Stimulated activated naive CD8-positive, alpha-beta T cell treated with anti-CD3 and anti-CD28 coated beads, Interleukin-15, Interleukin-2, amounts not matched to agents 100 U/mL and 50 U/mL, for 24 hours (primary cell): Measurements from ENCODE around the gene HTR6.
"Not testable (repeated sequence)": the region's sequence is repeated elsewhere in the genome, so short reads cannot be mapped to it uniquely, and the experiment has no call there.

Experiments
- ATAC-seq: fragments of 150-1000 bp; cut with Tn5 transposase; one replicate; pipeline ENCODE4 v1.10.0; 2021
- DNase-seq: peaks from one replicate; pipeline ENCODE4 v3.0.0; 2021

Gene HTR6

DNA sequence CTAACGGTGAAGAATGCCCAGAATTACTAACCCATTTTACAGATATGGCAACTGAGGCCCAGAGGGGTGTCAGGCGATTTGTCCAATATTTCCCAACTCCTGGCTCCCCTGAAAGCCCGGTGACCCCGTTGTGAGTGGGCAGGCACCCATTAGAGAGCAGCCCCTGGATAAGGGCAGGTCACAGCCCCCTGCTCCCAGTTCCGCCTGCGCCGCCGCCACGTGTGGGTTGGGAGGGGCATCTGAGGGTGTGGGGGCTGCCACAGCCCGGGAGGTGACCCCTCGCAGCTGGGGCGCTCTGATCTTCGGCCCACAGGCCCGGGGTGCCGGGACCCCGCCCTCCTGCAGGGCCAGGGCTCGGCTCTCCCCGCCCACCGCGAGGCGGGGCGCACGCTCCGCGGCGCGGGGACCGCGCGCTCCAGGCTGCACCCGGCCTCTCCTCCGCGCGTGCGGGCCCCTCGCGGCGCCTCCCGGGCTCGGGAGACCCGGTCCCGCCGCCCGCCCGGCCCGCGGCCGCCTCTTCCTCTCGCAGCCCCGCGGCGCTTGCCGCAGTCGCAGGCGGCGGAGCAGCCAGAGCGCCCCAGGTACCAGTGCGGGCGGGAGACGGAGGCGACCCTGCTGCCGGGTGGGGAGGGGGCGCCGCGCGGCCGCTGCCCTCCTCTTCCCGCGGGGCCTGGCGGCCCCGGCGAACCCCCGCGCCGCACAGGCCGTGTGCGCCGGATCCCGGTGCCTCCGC is at the start of gene HTR6:
TSS of gene HTR6 (plus strand) at position 423 of the 733 bp plus-strand sequence. CDS start 879 bp downstream, outside the sequence.
- ATAC-seq (peak; percentile 29), DNase-seq (peak; percentile 34)

- DNase-seq = no peak
Measured at GRCh38 chr1:19615438-19615837, 49.2 kb upstream of the HTR6 start.

GRCh38 chr1:19616489-19616888 is 48.2 kb upstream of the HTR6 start:
- no peak for DNase-seq
- ATAC-seq = peak; percentile 19

More at GRCh38 chr1:19615438-19615837, 49.2 kb upstream of the HTR6 start:
- no peak for ATAC-seq

DNA sequence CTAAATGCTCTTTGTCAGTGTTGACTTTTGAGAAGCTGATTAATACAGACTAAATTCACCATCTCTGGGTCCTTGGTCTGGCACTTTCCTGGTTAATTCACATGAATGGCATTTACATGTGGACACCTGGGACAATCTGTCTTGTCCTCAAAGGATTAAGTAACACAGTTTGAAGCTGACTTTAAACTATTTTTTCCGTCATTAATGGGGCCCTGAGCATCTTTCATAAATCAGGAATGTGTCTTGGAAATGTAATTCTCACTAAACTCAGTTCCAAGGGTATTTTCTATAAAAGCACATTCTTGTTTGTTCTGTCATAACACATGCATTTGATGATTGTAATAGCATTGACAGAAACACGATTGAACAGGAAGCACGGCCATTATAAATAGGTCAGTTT is 47.3 kb upstream of the HTR6 start:
- ATAC-seq = no peak
- DNase-seq = no peak

DNA sequence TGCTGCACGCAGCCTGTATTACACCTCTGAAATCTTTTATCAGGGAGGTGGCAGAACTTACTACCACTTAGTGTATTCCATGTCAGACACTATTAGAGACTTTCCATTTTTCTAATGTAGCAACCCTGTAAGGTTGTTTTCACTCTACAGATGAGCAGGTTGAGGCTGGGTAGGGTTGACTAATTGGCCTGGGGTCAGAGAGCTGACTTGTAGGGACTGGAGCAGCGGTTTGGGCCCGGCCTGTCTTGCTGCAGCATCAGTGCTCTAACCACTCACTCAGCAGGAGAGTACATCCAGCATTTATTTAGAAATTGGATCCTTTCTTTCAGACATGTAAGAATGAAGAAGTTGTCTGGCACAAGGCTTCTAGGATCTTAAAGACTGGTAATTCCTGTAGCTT is 46.2 kb upstream of the HTR6 start:
- ATAC-seq (no peak), DNase-seq (no peak)

DNA sequence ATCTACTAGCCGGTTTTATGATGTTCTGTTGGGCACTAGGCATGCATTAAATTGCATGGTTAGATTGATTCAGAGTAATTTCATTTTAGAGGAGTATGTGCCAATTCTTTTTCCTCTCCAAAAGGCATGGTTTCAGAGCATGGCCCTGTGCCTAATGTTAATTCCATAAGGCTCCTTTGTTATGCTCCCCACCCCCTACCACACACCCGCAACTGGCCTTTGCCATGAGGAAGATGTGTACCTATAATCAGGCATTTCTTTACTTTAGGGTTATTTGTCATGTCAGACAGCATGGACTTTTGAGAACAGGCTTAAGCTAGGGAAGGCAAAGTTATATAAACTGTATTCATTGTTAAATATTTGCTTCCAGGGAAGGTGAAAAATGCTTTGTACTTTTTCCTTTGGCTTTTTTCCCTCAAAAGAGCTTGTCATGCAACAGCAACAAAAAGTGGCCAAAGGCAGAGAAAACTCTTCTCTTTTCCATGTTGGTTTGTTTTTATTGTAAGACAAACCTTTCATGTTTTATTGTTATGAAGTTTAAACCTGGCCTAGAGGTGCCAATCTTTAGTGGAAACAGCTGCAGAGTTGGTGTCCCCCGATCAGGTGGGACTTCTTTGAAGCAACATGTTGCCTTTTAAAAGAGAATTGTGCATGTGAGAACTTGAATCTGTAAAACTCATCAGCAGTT is 44.8 kb upstream of the HTR6 start:
- no peak for ATAC-seq
- no peak for DNase-seq

GRCh38 chr1:19620786-19621185 is 43.9 kb upstream of the HTR6 start:
- DNase-seq (no peak), ATAC-seq (no peak)

- no peak for ATAC-seq
- no peak for DNase-seq
Measured at GRCh38 chr1:19621274-19621950, 43.3 kb upstream of the HTR6 start.

DNA sequence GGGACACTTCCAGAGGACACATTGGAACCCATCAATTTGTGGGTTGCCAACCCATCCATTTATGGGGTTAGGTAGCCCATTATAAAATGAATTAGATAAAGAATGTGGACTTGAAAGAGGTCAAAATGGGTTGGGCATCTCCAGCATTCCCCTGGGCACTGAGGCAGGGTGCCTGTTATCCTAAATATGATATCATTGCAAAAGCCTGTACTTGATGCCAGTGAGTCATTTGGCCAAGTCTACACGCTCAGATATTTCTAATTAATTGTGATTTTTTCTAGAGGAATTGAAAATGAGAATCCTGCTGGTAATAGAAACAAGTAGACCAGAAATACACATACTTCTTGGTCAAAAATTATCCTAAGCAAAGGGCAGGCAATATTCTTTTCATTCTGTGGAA is 42.5 kb upstream of the HTR6 start:
- DNase-seq (no peak), ATAC-seq (no peak)

GRCh38 chr1:19623523-19623922 is 41.2 kb upstream of the HTR6 start:
- no peak for DNase-seq
- no peak for ATAC-seq

- no peak for ATAC-seq
- no peak for DNase-seq
Measured at GRCh38 chr1:19625291-19625937, 39.3 kb upstream of the HTR6 start.

DNA sequence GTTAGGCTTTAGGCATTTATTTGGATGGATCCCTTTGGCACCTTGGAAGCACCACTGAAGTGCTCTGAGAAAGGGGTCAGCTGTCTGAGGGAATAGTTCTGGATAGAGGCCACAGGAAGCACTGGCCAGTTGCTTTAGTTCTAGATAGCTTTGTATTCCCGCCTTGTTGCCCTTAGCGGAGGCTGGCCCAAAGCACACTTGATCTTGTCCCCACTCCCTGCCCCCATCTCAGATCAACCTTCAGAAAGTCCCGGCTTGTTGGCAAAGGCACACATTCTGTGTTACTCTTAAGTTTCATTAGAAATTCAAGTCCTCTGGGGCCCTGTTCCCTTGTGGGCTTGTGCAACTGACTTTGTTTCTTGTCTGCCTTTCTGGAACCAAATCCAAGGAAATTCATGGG is 35.8 kb upstream of the HTR6 start:
- DNase-seq = no peak
- ATAC-seq = no peak

- ATAC-seq (no peak), DNase-seq (no peak)
Measured at GRCh38 chr1:19629357-19629756, 35.3 kb upstream of the HTR6 start.

DNA sequence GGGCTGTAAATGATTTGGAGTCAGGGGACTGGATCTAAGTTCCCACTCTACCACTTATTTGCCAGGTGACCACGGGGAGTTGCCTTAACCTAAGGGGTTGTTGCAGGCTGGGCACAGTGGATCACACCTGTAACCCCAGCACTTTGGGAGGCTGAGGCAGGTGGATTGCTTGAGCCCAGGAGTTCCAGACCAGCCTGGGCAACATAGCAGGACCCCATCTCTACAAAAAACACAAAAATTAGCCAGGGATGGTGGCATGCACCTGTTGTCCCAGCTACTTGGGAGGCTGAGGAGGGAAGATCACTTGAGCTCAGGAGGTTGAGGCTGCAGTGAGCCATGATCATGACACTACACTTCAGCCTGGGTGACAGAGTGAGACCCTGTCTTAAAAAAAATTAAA is 34.5 kb upstream of the HTR6 start:
- not testable (repeated sequence) for ATAC-seq, DNase-seq

- DNase-seq (no peak), ATAC-seq (no peak)
Measured at GRCh38 chr1:19630720-19631395, 33.8 kb upstream of the HTR6 start.

DNA sequence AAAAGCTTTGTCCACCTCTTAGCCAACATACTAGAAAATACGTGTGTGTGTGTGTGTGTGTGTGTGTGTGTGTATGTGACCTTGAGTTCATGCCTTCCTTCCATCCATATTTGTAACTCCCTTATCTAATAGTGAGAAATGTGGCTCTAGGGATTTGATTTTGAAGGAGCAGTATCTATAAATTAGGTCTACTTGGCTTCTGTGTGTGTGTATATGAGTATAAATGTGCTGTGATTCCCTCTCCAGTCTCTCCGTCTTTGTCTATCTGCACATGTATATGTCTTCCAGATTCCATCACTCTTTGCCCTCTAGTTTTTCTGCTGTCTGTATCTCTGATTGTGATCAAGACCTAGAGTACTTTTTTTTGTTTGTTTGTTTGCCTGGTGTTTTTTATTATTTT is 32.5 kb upstream of the HTR6 start:
- DNase-seq = no peak
- ATAC-seq = no peak

DNA sequence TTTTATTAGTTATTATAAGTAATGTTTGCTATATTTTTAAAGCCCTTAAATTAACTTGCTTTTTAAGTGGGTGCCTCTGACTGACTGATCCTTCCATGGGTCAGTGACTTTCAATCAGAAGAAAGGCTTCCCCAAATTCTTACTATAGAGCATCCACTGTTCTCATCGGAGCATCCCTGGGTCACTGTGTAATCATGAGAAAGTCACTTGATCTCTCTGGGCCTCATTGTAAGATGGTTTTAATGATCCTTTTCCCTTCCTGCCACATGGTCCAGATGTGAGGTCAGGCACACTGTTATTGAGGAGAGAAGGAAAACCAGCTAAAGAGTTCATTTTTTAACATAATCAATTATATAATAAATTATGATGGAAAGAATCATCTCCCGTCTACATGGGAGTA is 31.6 kb upstream of the HTR6 start:
- ATAC-seq = no peak
- no peak for DNase-seq

GRCh38 chr1:19635064-19635463 is 29.6 kb upstream of the HTR6 start:
- DNase-seq, ATAC-seq: not testable (repeated sequence)

- no peak for DNase-seq
Measured at GRCh38 chr1:19635646-19636045, 29.0 kb upstream of the HTR6 start.

GRCh38 chr1:19636065-19636464 is 28.6 kb upstream of the HTR6 start:
- DNase-seq (no peak), ATAC-seq (no peak)

More at GRCh38 chr1:19635646-19636045, 29.0 kb upstream of the HTR6 start:
- ATAC-seq = no peak

- DNase-seq, ATAC-seq: not testable (repeated sequence)
Measured at GRCh38 chr1:19636749-19637148, 27.9 kb upstream of the HTR6 start.

GRCh38 chr1:19637606-19638005 is 27.1 kb upstream of the HTR6 start:
- ATAC-seq (no peak), DNase-seq (no peak)
